ENCODE data around the gene HJURP.

HJURP gene

GRCh38 chr2:233820774-233821105 is 33.6 kb downstream of the HJURP start:
- no peak for DNase-seq
- Histone ChIP-seq H3K27ac (ENCODE audit: insufficient read depth in 1 of 2, low read depth in 1 of 2, low read length in 2 of 2, poor library complexity in 1 of 2, severe bottlenecking in 2 of 2) (no peak overlapping the region), H3K36me3 (ENCODE audit: control insufficient read depth in 4 of 4, insufficient read depth in 4 of 4, low read length in 3 of 4) (no peaks in the 10 kb centered on the region), H3K4me1 (ENCODE audit: control extremely low read depth in 1 of 4, control insufficient read depth in 4 of 4, insufficient read depth in 4 of 4, low read length in 3 of 4) (no peaks in the 10 kb centered on the region), H3K4me3 (ENCODE audit: control insufficient read depth in 1 of 7, extremely low read depth in 1 of 7, insufficient read depth in 4 of 7, low read depth in 2 of 7, low read length in 6 of 7) (no peak overlapping the region), H3K27me3 (replicated peaks in 2 of 5; ENCODE audit: control insufficient read depth in 4 of 5, insufficient read depth in 5 of 5, low read length in 4 of 5) (no peaks in the 10 kb centered on the region), H3K9me3 (ENCODE audit: control extremely low read depth in 1 of 5, control insufficient read depth in 4 of 5, insufficient read depth in 2 of 5, low read depth in 1 of 5, low read length in 4 of 5) (no peaks in the 10 kb centered on the region)
- ChIA-PET POLR2A (interaction anchor here (0.7 kb wide), 1 partner anchor 9 kb away, joined by 3 read pairs; no protein-coding TSS in a partner anchor), CTCF (no interaction called here)
- 93% methylated on average over 3 of the region's 6 CpGs for WGBS (ENCODE audit: insufficient coverage)

DNA sequence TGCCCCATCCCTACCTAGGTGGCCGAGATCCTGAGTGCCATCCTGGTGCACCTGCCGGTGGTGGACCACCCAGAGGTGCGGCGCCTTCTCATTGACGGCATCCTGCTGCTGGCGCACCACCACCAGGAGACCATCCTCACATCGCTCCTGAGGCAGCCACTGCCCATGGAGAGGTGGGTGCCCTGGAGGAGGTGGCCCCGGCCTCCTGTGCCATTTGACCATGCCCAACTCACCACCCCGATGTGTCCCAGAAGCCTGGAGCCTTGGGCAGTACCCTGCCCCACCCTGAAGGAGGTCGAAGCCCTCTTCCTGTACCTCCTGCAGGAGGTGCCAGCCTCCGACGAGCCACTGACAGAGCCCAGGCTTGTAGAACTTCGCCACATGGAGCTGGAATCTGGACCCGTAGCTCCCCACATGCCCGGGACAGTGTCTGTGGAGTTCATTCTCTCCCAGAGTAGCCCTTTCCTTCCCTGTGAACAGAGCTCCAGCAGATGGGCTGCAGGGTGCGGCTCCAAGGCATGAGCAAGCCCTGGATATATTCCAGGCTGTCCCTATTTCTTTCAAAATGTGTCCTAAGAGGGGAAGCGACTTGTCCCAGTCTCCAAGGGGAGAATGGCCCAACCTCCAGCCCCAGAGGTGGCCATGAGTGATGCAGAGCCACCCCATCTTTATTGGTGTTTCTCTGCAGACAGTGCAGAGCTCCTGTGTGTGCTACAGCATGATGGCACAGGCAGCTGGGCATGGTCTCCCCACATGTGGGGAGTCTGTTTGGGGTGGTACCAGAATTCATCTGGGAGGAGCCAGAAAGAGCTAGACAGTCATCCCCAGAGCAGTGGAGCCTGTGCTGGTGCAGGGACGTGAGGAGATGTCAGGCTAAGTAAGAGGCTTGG is 34.2 kb downstream of the HJURP start:
- 91% methylated on average over 14 of the region's 18 CpGs for WGBS (ENCODE audit: insufficient coverage)
- ChIA-PET POLR2A (interaction anchor here (0.7 kb wide), 1 partner anchor 10 kb away, joined by 3 read pairs; no protein-coding TSS in a partner anchor), CTCF (no interaction called here)
- Histone ChIP-seq H3K27me3 (replicated peaks in 2 of 5; ENCODE audit: control insufficient read depth in 4 of 5, insufficient read depth in 5 of 5, low read length in 4 of 5) (no peaks in the 10 kb centered on the region), H3K4me1 (ENCODE audit: control extremely low read depth in 1 of 4, control insufficient read depth in 4 of 4, insufficient read depth in 4 of 4, low read length in 3 of 4) (no peaks in the 10 kb centered on the region), H3K9me3 (ENCODE audit: control extremely low read depth in 1 of 5, control insufficient read depth in 4 of 5, insufficient read depth in 2 of 5, low read depth in 1 of 5, low read length in 4 of 5) (no peaks in the 10 kb centered on the region), H3K27ac (ENCODE audit: insufficient read depth in 1 of 2, low read depth in 1 of 2, low read length in 2 of 2, poor library complexity in 1 of 2, severe bottlenecking in 2 of 2) (no peak overlapping the region), H3K4me3 (ENCODE audit: control insufficient read depth in 1 of 7, extremely low read depth in 1 of 7, insufficient read depth in 4 of 7, low read depth in 2 of 7, low read length in 6 of 7) (no peak overlapping the region), H3K36me3 (ENCODE audit: control insufficient read depth in 4 of 4, insufficient read depth in 4 of 4, low read length in 3 of 4) (no peaks in the 10 kb centered on the region)
- DNase-seq, result no peak

GRCh38 chr2:233818639-233819621 is 35.4 kb downstream of the HJURP start:
- no peak for DNase-seq
- ChIA-PET CTCF (no interaction called here), POLR2A (no interaction called here)
- peaks cover 0 to 4% (median 0%) of the 10 kb centered on the region in 5 experiments for H3K27me3 ChIP-seq (replicated peaks in 2 of 5; ENCODE audit: control insufficient read depth in 4 of 5, insufficient read depth in 5 of 5, low read length in 4 of 5)
- no peak overlapping the region for H3K4me3 ChIP-seq (ENCODE audit: control insufficient read depth in 1 of 7, extremely low read depth in 1 of 7, insufficient read depth in 4 of 7, low read depth in 2 of 7, low read length in 6 of 7)
- H3K9me3 ChIP-seq (ENCODE audit: control extremely low read depth in 1 of 5, control insufficient read depth in 4 of 5, insufficient read depth in 2 of 5, low read depth in 1 of 5, low read length in 4 of 5), result no peaks in the 10 kb centered on the region
- H3K4me1 ChIP-seq (ENCODE audit: control extremely low read depth in 1 of 4, control insufficient read depth in 4 of 4, insufficient read depth in 4 of 4, low read length in 3 of 4), result no peaks in the 10 kb centered on the region
- 77% methylated on average over 10 of the region's 17 CpGs for WGBS (ENCODE audit: insufficient coverage)
- H3K36me3 ChIP-seq (ENCODE audit: control insufficient read depth in 4 of 4, insufficient read depth in 4 of 4, low read length in 3 of 4), result no peaks in the 10 kb centered on the region
- H3K27ac ChIP-seq (ENCODE audit: insufficient read depth in 1 of 2, low read depth in 1 of 2, low read length in 2 of 2, poor library complexity in 1 of 2, severe bottlenecking in 2 of 2), result no peak overlapping the region

- Histone ChIP-seq H3K27me3 (replicated peaks in 2 of 5; ENCODE audit: control insufficient read depth in 4 of 5, insufficient read depth in 5 of 5, low read length in 4 of 5) (peaks cover 0 to 4% (median 0%) of the 10 kb centered on the region in 5 experiments), H3K4me3 (ENCODE audit: control insufficient read depth in 1 of 7, extremely low read depth in 1 of 7, insufficient read depth in 4 of 7, low read depth in 2 of 7, low read length in 6 of 7) (no peak overlapping the region)
These were observed 36.2 kb downstream of the HJURP start for GRCh38 chr2:233817995-233818638.

DNA sequence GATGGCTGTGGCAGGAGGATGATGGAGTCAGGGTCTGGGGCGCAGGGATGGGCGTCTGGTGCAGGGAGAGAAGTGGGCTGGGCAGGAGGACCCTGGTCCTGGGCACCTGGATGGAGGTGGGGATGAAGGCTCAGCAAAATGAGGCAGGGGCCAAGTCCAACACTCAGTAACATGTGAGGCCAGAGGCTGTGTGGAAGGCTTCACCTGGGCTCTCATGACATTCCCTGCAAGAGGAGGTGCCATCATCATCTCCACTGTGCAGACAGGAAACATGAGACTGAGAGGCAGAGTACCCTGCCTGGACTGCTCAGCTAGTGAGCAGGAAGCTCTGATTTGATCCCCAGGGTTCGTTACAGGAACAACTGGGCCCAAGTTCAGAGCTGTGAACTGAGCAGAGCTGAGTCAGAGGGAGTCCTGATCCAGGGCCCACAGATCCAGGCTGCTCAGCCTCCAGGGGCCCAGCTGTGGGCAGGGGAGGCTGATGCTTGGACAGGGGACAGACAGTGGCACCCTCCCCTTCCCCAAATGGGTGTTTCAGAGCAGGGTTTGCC is 36.9 kb downstream of the HJURP start:
- H3K9me3 ChIP-seq (ENCODE audit: control extremely low read depth in 1 of 5, control insufficient read depth in 4 of 5, insufficient read depth in 2 of 5, low read depth in 1 of 5, low read length in 4 of 5), result no peaks in the 10 kb centered on the region
- ChIA-PET CTCF (no interaction called here), POLR2A (interaction anchor here (0.7 kb wide), 1 partner anchor 33 kb away, joined by 3 read pairs; no protein-coding TSS in a partner anchor)
- H3K27ac ChIP-seq (ENCODE audit: insufficient read depth in 1 of 2, low read depth in 1 of 2, low read length in 2 of 2, poor library complexity in 1 of 2, severe bottlenecking in 2 of 2), result no peak overlapping the region
- DNase-seq, result no peak
- 92% methylated on average over 3 of the region's 3 CpGs for WGBS (ENCODE audit: insufficient coverage)
- no peaks in the 10 kb centered on the region for H3K4me1 ChIP-seq (ENCODE audit: control extremely low read depth in 1 of 4, control insufficient read depth in 4 of 4, insufficient read depth in 4 of 4, low read length in 3 of 4)
- peaks cover 0 to 4% (median 0%) of the 10 kb centered on the region in 5 experiments for H3K27me3 ChIP-seq (replicated peaks in 2 of 5; ENCODE audit: control insufficient read depth in 4 of 5, insufficient read depth in 5 of 5, low read length in 4 of 5)
- H3K4me3 ChIP-seq (ENCODE audit: control insufficient read depth in 1 of 7, extremely low read depth in 1 of 7, insufficient read depth in 4 of 7, low read depth in 2 of 7, low read length in 6 of 7), result no peak overlapping the region
- no peaks in the 10 kb centered on the region for H3K36me3 ChIP-seq (ENCODE audit: control insufficient read depth in 4 of 4, insufficient read depth in 4 of 4, low read length in 3 of 4)

More at GRCh38 chr2:233817995-233818638, 36.2 kb downstream of the HJURP start:
- no peaks in the 10 kb centered on the region for H3K9me3 ChIP-seq (ENCODE audit: control extremely low read depth in 1 of 5, control insufficient read depth in 4 of 5, insufficient read depth in 2 of 5, low read depth in 1 of 5, low read length in 4 of 5)
- POLR2A ChIA-PET, result interaction anchor here (0.7 kb wide), 1 partner anchor 32 kb away, joined by 3 read pairs; no protein-coding TSS in a partner anchor
- H3K36me3 ChIP-seq (ENCODE audit: control insufficient read depth in 4 of 4, insufficient read depth in 4 of 4, low read length in 3 of 4), result no peaks in the 10 kb centered on the region
- 100% methylated on average over 11 of the region's 11 CpGs for WGBS (ENCODE audit: insufficient coverage)
- no peak for DNase-seq
- CTCF ChIA-PET, result no interaction called here
- no peaks in the 10 kb centered on the region for H3K4me1 ChIP-seq (ENCODE audit: control extremely low read depth in 1 of 4, control insufficient read depth in 4 of 4, insufficient read depth in 4 of 4, low read length in 3 of 4)
- H3K27ac ChIP-seq (ENCODE audit: insufficient read depth in 1 of 2, low read depth in 1 of 2, low read length in 2 of 2, poor library complexity in 1 of 2, severe bottlenecking in 2 of 2), result no peak overlapping the region

- Histone ChIP-seq H3K27ac (ENCODE audit: insufficient read depth in 1 of 2, low read depth in 1 of 2, low read length in 2 of 2, poor library complexity in 1 of 2, severe bottlenecking in 2 of 2) (no peak overlapping the region), H3K27me3 (replicated peaks in 2 of 5; ENCODE audit: control insufficient read depth in 4 of 5, insufficient read depth in 5 of 5, low read length in 4 of 5) (peaks cover 0 to 4% (median 0%) of the 10 kb centered on the region in 5 experiments), H3K9me3 (ENCODE audit: control extremely low read depth in 1 of 5, control insufficient read depth in 4 of 5, insufficient read depth in 2 of 5, low read depth in 1 of 5, low read length in 4 of 5) (no peaks in the 10 kb centered on the region), H3K4me3 (ENCODE audit: control insufficient read depth in 1 of 7, extremely low read depth in 1 of 7, insufficient read depth in 4 of 7, low read depth in 2 of 7, low read length in 6 of 7) (no peak overlapping the region), H3K4me1 (ENCODE audit: control extremely low read depth in 1 of 4, control insufficient read depth in 4 of 4, insufficient read depth in 4 of 4, low read length in 3 of 4) (no peaks in the 10 kb centered on the region), H3K36me3 (ENCODE audit: control insufficient read depth in 4 of 4, insufficient read depth in 4 of 4, low read length in 3 of 4) (no peaks in the 10 kb centered on the region)
- POLR2A ChIA-PET, result no interaction called here
- DNase-seq, result no peak
- 88% methylated on average over 4 of the region's 4 CpGs for WGBS (ENCODE audit: insufficient coverage)
- CTCF ChIA-PET, result no interaction called here
These were observed 37.6 kb downstream of the HJURP start for GRCh38 chr2:233816771-233817170.
